Neural progenitor cell (in vitro differentiated cells): Measurements from ENCODE around the gene CLDN18. TPM values are rescaled to one million over a fixed set of nuclear protein-coding genes. Genes with fewer than 3 reads are reported as not detected.

Experiments
- DNase-seq: peaks from one replicate; pipeline ENCODE4 v3.0.0-alpha.2; 2016; ENCODE audit warnings: low spot score
- H2AFZ ChIP-seq: fragments of 200-600 bp; sonication (generic); replicated peaks from 2 replicates; pipeline ENCODE4 v1.6.1; 2016; ENCODE audit warnings: antibody characterized with exemption
- H3F3A ChIP-seq: fragments of 200-600 bp; sonication (generic); 2 replicates; pipeline ENCODE4 v1.6.1; 2016; ENCODE audit warnings: antibody characterized with exemption, low read depth
- H3K27ac ChIP-seq: fragments of 200-600 bp; sonication (generic); 2 replicates; pipeline ENCODE4 v1.5.1; 2016; ENCODE audit warnings: mild to moderate bottlenecking
- H3K27me3 ChIP-seq: fragments of 200-600 bp; sonication (generic); 2 replicates; pipeline ENCODE4 v1.6.1; 2016; ENCODE audit warnings: mild to moderate bottlenecking, moderate library complexity
- H3K36me3 ChIP-seq: fragments of 200-600 bp; sonication (generic); 2 replicates; pipeline ENCODE4 v1.5.1; 2016
- H3K4me1 ChIP-seq: fragments of 200-600 bp; sonication (generic); 2 replicates; pipeline ENCODE4 v1.6.1; 2016; ENCODE audit warnings: mixed run types
- H3K4me2 ChIP-seq: fragments of 200-600 bp; sonication (generic); 2 replicates; pipeline ENCODE4 v1.6.1; 2016
- H3K4me3 ChIP-seq: fragments of 200-600 bp; sonication (generic); 2 replicates; pipeline ENCODE4 v1.5.1; 2016
- H3K79me2 ChIP-seq: fragments of 200-600 bp; sonication (generic); 2 replicates; pipeline ENCODE4 v1.6.1; 2016; ENCODE audit warnings: low read depth
- H3K9ac ChIP-seq: fragments of 200-600 bp; sonication (generic); 2 replicates; pipeline ENCODE4 v1.6.1; 2016
- H3K9me3 ChIP-seq: fragments of 200-600 bp; sonication (generic); 2 replicates; pipeline ENCODE4 v1.5.1; 2016; ENCODE audit warnings: low read depth
- H4K20me1 ChIP-seq: fragments of 200-600 bp; sonication (generic); 2 replicates; pipeline ENCODE4 v1.6.1; 2016; ENCODE audit warnings: low read depth
- H3K27ac Mint-ChIP-seq: 3 replicates; pipeline ENCODE4 v1.8.0; 2021; ENCODE audit warnings: mixed read lengths
- H3K27me3 Mint-ChIP-seq: 2 replicates; pipeline ENCODE4 v1.8.0; 2022; ENCODE audit warnings: low read depth, mild to moderate bottlenecking, inconsistent platforms, moderate library complexity, mixed read lengths; ENCODE audit not compliant: insufficient read depth
- H3K36me3 Mint-ChIP-seq: 3 replicates; pipeline ENCODE4 v1.8.0; 2021; ENCODE audit warnings: mixed read lengths
- H3K4me1 Mint-ChIP-seq: 3 replicates; pipeline ENCODE4 v1.8.0; 2021; ENCODE audit warnings: mixed read lengths
- H3K4me3 Mint-ChIP-seq: 3 replicates; pipeline ENCODE4 v1.8.0; 2021; ENCODE audit warnings: mild to moderate bottlenecking, moderate library complexity, mixed read lengths
- H3K9me3 Mint-ChIP-seq: 3 replicates; pipeline ENCODE4 v1.8.0; 2020; ENCODE audit warnings: mixed read lengths
- CTCF ChIP-seq: fragments of 200-600 bp; sonication (generic); IDR thresholded peaks from 2 replicates; pipeline ENCODE4 v1.5.1; 2017; ENCODE audit warnings: antibody characterized with exemption, mild to moderate bottlenecking
- EZH2 ChIP-seq: fragments of 200-600 bp; sonication (generic); IDR thresholded peaks from 2 replicates; pipeline ENCODE4 v1.6.1; 2017; ENCODE audit warnings: antibody characterized with exemption, mild to moderate bottlenecking, moderate library complexity
- EZH2phosphoT487 ChIP-seq: fragments of 200-600 bp; sonication (generic); IDR thresholded peaks from 2 replicates; pipeline ENCODE4 v1.6.1; 2017; ENCODE audit warnings: antibody characterized with exemption
- total RNA-seq: library from RNA; depleted of rRNA; stranded (reverse); fragments of >200 nt; gene quantifications from 2 replicates; pipeline ENCODE4 v1.2.3, GENCODE V29; 2015; ENCODE audit warnings: low replicate concordance

The CLDN18 gene
- total RNA-seq, 1 donor from 2014 or later = not detected

- TF ChIP-seq EZH2 = no peak
- TF ChIP-seq CTCF = peak; percentile 90
- no peak for TF ChIP-seq EZH2phosphoT487
- Histone ChIP-seq H3K4me3 (no peak overlapping the region), H3K9ac (no peak overlapping the region), H3K36me3 (no peaks in the 10 kb centered on the region), H3K9me3 (no peaks in the 10 kb centered on the region), H3K27me3 (no peaks in the 10 kb centered on the region), H3F3A (no peaks in the 10 kb centered on the region), H3K79me2 (no peaks in the 10 kb centered on the region), H3K4me2 (no peak overlapping the region), H2AFZ (peak overlapping the region; percentile 70), H3K4me1 (no peaks in the 10 kb centered on the region), H3K27ac (no peak overlapping the region), H4K20me1 (no peaks in the 10 kb centered on the region)
- Mint-ChIP-seq H3K36me3 (no peaks in the 10 kb centered on the region), H3K4me1 (peaks cover 3% of the 10 kb centered on the region), H3K9me3 (no peaks in the 10 kb centered on the region), H3K4me3 (no peak overlapping the region), H3K27ac (no peak overlapping the region), H3K27me3 (peaks cover 3% of the 10 kb centered on the region)
- peak; percentile 88 for DNase-seq
Measured at GRCh38 chr3:137970914-137971831, 38.8 kb upstream of the CLDN18 start.

- Histone ChIP-seq H3K9me3 (no peaks in the 10 kb centered on the region), H3K4me3 (no peak overlapping the region), H3F3A (no peaks in the 10 kb centered on the region), H3K27ac (no peak overlapping the region), H3K4me1 (no peaks in the 10 kb centered on the region), H3K4me2 (no peak overlapping the region), H3K36me3 (no peaks in the 10 kb centered on the region), H3K27me3 (no peaks in the 10 kb centered on the region), H2AFZ (no peak overlapping the region), H3K79me2 (no peaks in the 10 kb centered on the region), H3K9ac (no peak overlapping the region), H4K20me1 (no peaks in the 10 kb centered on the region)
- no peak overlapping the region for H3K4me3 Mint-ChIP-seq
- TF ChIP-seq CTCF = no peak
- no peak for TF ChIP-seq EZH2
- TF ChIP-seq EZH2phosphoT487 = no peak
- H3K27ac Mint-ChIP-seq = no peak overlapping the region
- DNase-seq = no peak
- peaks cover 3% of the 10 kb centered on the region for H3K4me1 Mint-ChIP-seq
- H3K9me3 Mint-ChIP-seq = no peaks in the 10 kb centered on the region
- H3K27me3 Mint-ChIP-seq = peaks cover 3% of the 10 kb centered on the region
- no peaks in the 10 kb centered on the region for H3K36me3 Mint-ChIP-seq
Measured at GRCh38 chr3:137972396-137972795, 37.6 kb upstream of the CLDN18 start.

GRCh38 chr3:137978328-137978727, 31.6 kb upstream of the CLDN18 start:
- Histone ChIP-seq H3F3A (no peaks in the 10 kb centered on the region), H3K4me3 (no peak overlapping the region), H3K9ac (no peak overlapping the region), H3K27ac (no peak overlapping the region), H3K9me3 (no peaks in the 10 kb centered on the region), H3K4me2 (no peak overlapping the region), H3K79me2 (no peaks in the 10 kb centered on the region), H3K4me1 (no peaks in the 10 kb centered on the region), H3K27me3 (no peaks in the 10 kb centered on the region), H4K20me1 (no peaks in the 10 kb centered on the region), H2AFZ (no peak overlapping the region), H3K36me3 (no peaks in the 10 kb centered on the region)
- Mint-ChIP-seq H3K4me1 (no peaks in the 10 kb centered on the region), H3K27ac (no peak overlapping the region), H3K4me3 (no peak overlapping the region), H3K36me3 (no peaks in the 10 kb centered on the region), H3K27me3 (no peaks in the 10 kb centered on the region), H3K9me3 (peaks cover 2% of the 10 kb centered on the region)
- no peak for TF ChIP-seq CTCF
- TF ChIP-seq EZH2phosphoT487 = no peak
- no peak for TF ChIP-seq EZH2
- no peak for DNase-seq
